ENCODE results near the gene CCDC73. TPM values are rescaled to one million over a fixed set of nuclear protein-coding genes. Genes with fewer than 3 reads are reported as not detected.
"Not testable (repeated sequence)": the region's sequence is repeated elsewhere in the genome, so short reads cannot be mapped to it uniquely, and the experiment has no call there.

CCDC73 gene
- total and polyA plus RNA-seq, 2 donors (not counting 1 experiment from before 2014, with no cell fraction given): 0.05 TPM; not detected in 1

DNA sequence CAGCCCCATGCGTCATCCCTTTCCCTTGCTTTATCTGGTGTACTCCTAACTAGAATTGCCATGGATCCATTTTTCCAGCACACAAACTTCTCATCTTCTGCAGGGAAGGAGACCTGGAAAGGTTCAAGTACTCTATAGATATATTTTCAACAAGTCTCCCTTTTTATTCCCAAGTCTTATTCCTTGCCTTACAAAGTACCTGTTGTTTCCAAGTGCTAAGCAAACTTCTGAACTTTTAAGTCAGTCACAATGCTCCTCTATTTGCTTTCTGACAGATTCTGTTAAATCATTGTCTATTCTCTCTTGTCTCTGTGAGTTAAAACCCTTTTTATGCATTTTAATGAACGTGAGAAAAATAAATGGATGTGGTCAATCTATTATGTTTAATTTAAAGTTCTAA, 20.4 kb downstream of the CCDC73 start:
- Histone ChIP-seq H3K79me2 (ENCODE audit: control insufficient read depth, insufficient read depth, low read length) (no peaks in the 10 kb centered on the region), H3K36me3 (replicated peaks in 1 of 2; ENCODE audit: control extremely low read depth in 1 of 2, control insufficient read depth in 1 of 2, extremely low read depth in 1 of 2, insufficient read depth in 2 of 2, low read length in 1 of 2) (no peaks in the 10 kb centered on the region), H3K9me3 (ENCODE audit: control extremely low read depth in 1 of 3, control insufficient read depth in 2 of 3, insufficient read depth in 1 of 3, low read length in 2 of 3) (no peaks in the 10 kb centered on the region), H3K27ac (ENCODE audit: low read length in 2 of 2) (no peak overlapping the region), H2AFZ (ENCODE audit: insufficient read depth, low read depth, low read length, poor library complexity, severe bottlenecking) (no peak overlapping the region), H4K20me1 (ENCODE audit: control insufficient read depth, insufficient read depth, low read length, poor library complexity, severe bottlenecking) (no peaks in the 10 kb centered on the region), H3K9ac (ENCODE audit: low read length) (no peak overlapping the region), H3K4me1 (ENCODE audit: control insufficient read depth in 2 of 2, insufficient read depth in 2 of 2, low read length in 2 of 2) (peaks cover 6 to 14% of the 10 kb centered on the region in 2 donors), H3K4me2 (replicated peaks; ENCODE audit: low read depth, low read length, poor library complexity, severe bottlenecking) (no peak overlapping the region), H3K4me3 (ENCODE audit: control extremely low read depth in 1 of 5, extremely low read depth in 1 of 5, insufficient read depth in 1 of 5, low read depth in 2 of 5, low read length in 4 of 5) (no peak overlapping the region), H3K27me3 (replicated peaks in 1 of 4; ENCODE audit: control extremely low read depth in 1 of 4, control insufficient read depth in 3 of 4, insufficient read depth in 4 of 4, low read length in 3 of 4) (no peaks in the 10 kb centered on the region)
- intact Hi-C loops (cut with micrococcal nuclease): no loop called here
- CTCF ChIA-PET: no interaction called here
- Mint-ChIP-seq H3K9me3 (ENCODE audit: insufficient read depth) (no peaks in the 10 kb centered on the region), H3K27me3 (no peaks in the 10 kb centered on the region), H3K4me3 (no peak overlapping the region), H3K27ac (no peak overlapping the region), H3K4me1 (peaks cover 20% of the 10 kb centered on the region)
- no peak for DNase-seq
- POLR2A ChIA-PET: no interaction called here
- TF ChIP-seq, protein P1, sequence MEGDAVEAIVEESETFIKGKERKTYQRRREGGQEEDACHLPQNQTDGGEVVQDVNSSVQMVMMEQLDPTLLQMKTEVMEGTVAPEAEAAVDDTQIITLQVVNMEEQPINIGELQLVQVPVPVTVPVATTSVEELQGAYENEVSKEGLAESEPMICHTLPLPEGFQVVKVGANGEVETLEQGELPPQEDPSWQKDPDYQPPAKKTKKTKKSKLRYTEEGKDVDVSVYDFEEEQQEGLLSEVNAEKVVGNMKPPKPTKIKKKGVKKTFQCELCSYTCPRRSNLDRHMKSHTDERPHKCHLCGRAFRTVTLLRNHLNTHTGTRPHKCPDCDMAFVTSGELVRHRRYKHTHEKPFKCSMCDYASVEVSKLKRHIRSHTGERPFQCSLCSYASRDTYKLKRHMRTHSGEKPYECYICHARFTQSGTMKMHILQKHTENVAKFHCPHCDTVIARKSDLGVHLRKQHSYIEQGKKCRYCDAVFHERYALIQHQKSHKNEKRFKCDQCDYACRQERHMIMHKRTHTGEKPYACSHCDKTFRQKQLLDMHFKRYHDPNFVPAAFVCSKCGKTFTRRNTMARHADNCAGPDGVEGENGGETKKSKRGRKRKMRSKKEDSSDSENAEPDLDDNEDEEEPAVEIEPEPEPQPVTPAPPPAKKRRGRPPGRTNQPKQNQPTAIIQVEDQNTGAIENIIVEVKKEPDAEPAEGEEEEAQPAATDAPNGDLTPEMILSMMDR (IDR thresholded peaks at IDR 0.05): no peak
- TF ChIP-seq EZH2 (IDR thresholded peaks at IDR 0.05; ENCODE audit: borderline replicate concordance, insufficient read depth, low read depth, low read length, poor library complexity, severe bottlenecking): no peak
- no peak for ATAC-seq (ENCODE audit: low read depth)
- no CpG with 5 or more reads among the region's 2 CpGs for WGBS (ENCODE audit: insufficient coverage)

DNA sequence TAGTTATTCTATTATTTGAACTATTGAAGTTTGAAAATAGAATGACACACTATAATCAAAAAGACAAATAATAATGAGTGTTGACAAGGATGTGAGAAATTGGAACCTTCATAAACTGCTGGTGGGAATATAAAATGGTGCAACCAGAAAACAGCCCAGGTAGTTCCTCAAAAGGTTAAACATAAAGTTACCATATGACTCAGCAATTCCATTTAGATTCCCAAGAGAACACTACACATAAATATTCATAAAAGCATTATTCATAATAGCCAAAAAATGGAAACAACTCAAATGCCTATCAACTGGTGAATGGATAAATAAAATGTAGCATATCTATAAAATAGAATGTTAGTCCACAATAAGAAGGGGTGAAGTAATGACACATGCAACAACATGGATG, 21.7 kb downstream of the CCDC73 start:
- POLR2A ChIA-PET: no interaction called here
- H3K27ac ChIP-seq (ENCODE audit: low read length in 2 of 2): no peak overlapping the region

DNA sequence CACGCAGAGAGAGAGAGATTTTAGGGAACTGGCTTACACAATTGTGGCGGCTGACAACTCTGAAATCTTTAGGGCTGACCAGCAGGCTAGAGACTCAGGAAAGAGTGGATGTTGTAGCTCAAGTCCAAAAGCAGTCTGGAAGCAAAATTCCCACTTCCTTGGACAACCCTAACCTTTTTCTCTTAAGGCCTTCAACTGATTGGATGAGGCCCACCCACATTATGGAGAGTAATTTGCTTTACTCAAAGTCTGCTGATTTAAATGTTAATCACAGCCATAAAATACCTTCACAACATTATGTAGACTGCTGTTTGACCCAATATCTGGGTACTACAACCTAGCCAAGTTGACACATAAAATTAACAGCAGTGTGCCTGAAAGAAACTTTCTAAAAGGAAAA, 32.7 kb downstream of the CCDC73 start:
- H3K4me3 ChIP-seq (ENCODE audit: control extremely low read depth in 1 of 5, extremely low read depth in 1 of 5, insufficient read depth in 1 of 5, low read depth in 2 of 5, low read length in 4 of 5); H3K36me3 ChIP-seq (replicated peaks in 1 of 2; ENCODE audit: control extremely low read depth in 1 of 2, control insufficient read depth in 1 of 2, extremely low read depth in 1 of 2, insufficient read depth in 2 of 2, low read length in 1 of 2); H2AFZ ChIP-seq (ENCODE audit: insufficient read depth, low read depth, low read length, poor library complexity, severe bottlenecking); H3K4me3 Mint-ChIP-seq; CTCF ChIA-PET; H3K4me1 ChIP-seq (ENCODE audit: control insufficient read depth in 2 of 2, insufficient read depth in 2 of 2, low read length in 2 of 2); H4K20me1 ChIP-seq (ENCODE audit: control insufficient read depth, insufficient read depth, low read length, poor library complexity, severe bottlenecking); H3K27ac Mint-ChIP-seq; DNase-seq; H3K9me3 ChIP-seq (ENCODE audit: control extremely low read depth in 1 of 3, control insufficient read depth in 2 of 3, insufficient read depth in 1 of 3, low read length in 2 of 3); POLR2A ChIA-PET; H3K27me3 Mint-ChIP-seq; H3K4me1 Mint-ChIP-seq; H3K4me2 ChIP-seq (replicated peaks; ENCODE audit: low read depth, low read length, poor library complexity, severe bottlenecking); ATAC-seq (ENCODE audit: low read depth); H3K9me3 Mint-ChIP-seq (ENCODE audit: insufficient read depth); H3K27ac ChIP-seq (ENCODE audit: low read length in 2 of 2); H3K9ac ChIP-seq (ENCODE audit: low read length); H3K79me2 ChIP-seq (ENCODE audit: control insufficient read depth, insufficient read depth, low read length); intact Hi-C loops (cut with micrococcal nuclease); H3K27me3 ChIP-seq (replicated peaks in 1 of 4; ENCODE audit: control extremely low read depth in 1 of 4, control insufficient read depth in 3 of 4, insufficient read depth in 4 of 4, low read length in 3 of 4): not testable (repeated sequence)
- WGBS (ENCODE audit: insufficient coverage): no CpG with 5 or more reads among the region's 2 CpGs

More for the DNA sequence above, 21.7 kb downstream of the CCDC73 start:
- Histone ChIP-seq H3K9me3 (ENCODE audit: control extremely low read depth in 1 of 3, control insufficient read depth in 2 of 3, insufficient read depth in 1 of 3, low read length in 2 of 3) (no peaks in the 10 kb centered on the region), H3K36me3 (replicated peaks in 1 of 2; ENCODE audit: control extremely low read depth in 1 of 2, control insufficient read depth in 1 of 2, extremely low read depth in 1 of 2, insufficient read depth in 2 of 2, low read length in 1 of 2) (no peaks in the 10 kb centered on the region), H2AFZ (ENCODE audit: insufficient read depth, low read depth, low read length, poor library complexity, severe bottlenecking) (no peak overlapping the region), H3K79me2 (ENCODE audit: control insufficient read depth, insufficient read depth, low read length) (no peaks in the 10 kb centered on the region), H3K27me3 (replicated peaks in 1 of 4; ENCODE audit: control extremely low read depth in 1 of 4, control insufficient read depth in 3 of 4, insufficient read depth in 4 of 4, low read length in 3 of 4) (no peaks in the 10 kb centered on the region), H3K9ac (ENCODE audit: low read length) (no peak overlapping the region), H4K20me1 (ENCODE audit: control insufficient read depth, insufficient read depth, low read length, poor library complexity, severe bottlenecking) (no peaks in the 10 kb centered on the region), H3K4me2 (replicated peaks; ENCODE audit: low read depth, low read length, poor library complexity, severe bottlenecking) (no peak overlapping the region), H3K4me3 (ENCODE audit: control extremely low read depth in 1 of 5, extremely low read depth in 1 of 5, insufficient read depth in 1 of 5, low read depth in 2 of 5, low read length in 4 of 5) (no peak overlapping the region), H3K4me1 (ENCODE audit: control insufficient read depth in 2 of 2, insufficient read depth in 2 of 2, low read length in 2 of 2) (peaks cover 0 to 10% of the 10 kb centered on the region in 2 donors)
- intact Hi-C loops (cut with micrococcal nuclease): no loop called here
- DNase-seq (no peak), ATAC-seq (ENCODE audit: low read depth) (no peak)
- Mint-ChIP-seq H3K9me3 (ENCODE audit: insufficient read depth) (no peaks in the 10 kb centered on the region), H3K4me1 (peaks cover 13% of the 10 kb centered on the region), H3K4me3 (no peak overlapping the region), H3K27me3 (no peaks in the 10 kb centered on the region), H3K27ac (no peak overlapping the region)
- TF ChIP-seq, protein P1 (IDR thresholded peaks at IDR 0.05): no peak
- TF ChIP-seq EZH2 (IDR thresholded peaks at IDR 0.05; ENCODE audit: borderline replicate concordance, insufficient read depth, low read depth, low read length, poor library complexity, severe bottlenecking): no peak
- CTCF ChIA-PET: no interaction called here

Measured in B cell (primary cell).